Effector CD4-positive, alpha-beta T cell (primary cell): ENCODE results near the gene CDC37L1.
"Not testable (repeated sequence)": the region's sequence is repeated elsewhere in the genome, so short reads cannot be mapped to it uniquely, and the experiment has no call there.

Experiments used
- DNase-seq: peaks from one replicate; pipeline ENCODE4 v3.0.0-alpha.2; 2020
- total RNA-seq: gene quantifications from one replicate; lab custom pipeline; 2026; lab: John Stamatoyannopoulos, UW

CDC37L1 gene
- 20.3 reads per million, percentile 47 among the genes with 10 or more reads in this experiment for total RNA-seq

- DNase-seq = peak; percentile 99
Observed at GRCh38 chr9:4679268-4680172, at the start of gene CDC37L1. Gene CDC37L1, plus strand, starts transcription at chr9:4679569. Its CDS starts 199 bp downstream, at chr9:4679768.

GRCh38 chr9:4630836-4631235, 48.5 kb upstream of the CDC37L1 start:
- DNase-seq = no peak

- DNase-seq = no peak
Observed at GRCh38 chr9:4638968-4639367, 40.4 kb upstream of the CDC37L1 start.

- DNase-seq = no peak
Observed at GRCh38 chr9:4639420-4639819, 39.9 kb upstream of the CDC37L1 start.

- peak; percentile 43 for DNase-seq
Observed at GRCh38 chr9:4640027-4640426, 39.3 kb upstream of the CDC37L1 start.

- DNase-seq = no peak
Observed at GRCh38 chr9:4642351-4642750, 37.0 kb upstream of the CDC37L1 start.

GRCh38 chr9:4654084-4654483, 25.3 kb upstream of the CDC37L1 start:
- DNase-seq = no peak

DNA sequence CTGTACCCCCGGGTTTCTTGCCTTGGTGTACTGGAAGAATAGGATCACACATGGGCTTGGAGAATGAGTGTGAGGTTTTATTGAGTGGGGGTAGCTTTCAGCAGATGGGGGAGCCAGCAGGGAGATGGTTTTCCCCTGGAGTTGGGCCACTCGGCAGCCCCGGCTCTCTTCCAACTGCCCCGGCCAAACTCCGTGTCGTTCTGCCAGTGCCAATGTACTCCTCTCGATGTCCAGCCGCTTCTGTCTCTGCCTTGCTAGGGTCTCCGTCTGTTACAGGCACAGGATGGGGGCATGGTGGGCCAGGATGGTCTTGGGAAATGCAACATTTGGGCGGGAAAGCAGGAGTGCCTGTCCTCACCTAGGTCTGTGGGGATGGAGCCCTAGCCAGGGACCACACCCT, 24.8 kb upstream of the CDC37L1 start:
- DNase-seq = no peak

DNA sequence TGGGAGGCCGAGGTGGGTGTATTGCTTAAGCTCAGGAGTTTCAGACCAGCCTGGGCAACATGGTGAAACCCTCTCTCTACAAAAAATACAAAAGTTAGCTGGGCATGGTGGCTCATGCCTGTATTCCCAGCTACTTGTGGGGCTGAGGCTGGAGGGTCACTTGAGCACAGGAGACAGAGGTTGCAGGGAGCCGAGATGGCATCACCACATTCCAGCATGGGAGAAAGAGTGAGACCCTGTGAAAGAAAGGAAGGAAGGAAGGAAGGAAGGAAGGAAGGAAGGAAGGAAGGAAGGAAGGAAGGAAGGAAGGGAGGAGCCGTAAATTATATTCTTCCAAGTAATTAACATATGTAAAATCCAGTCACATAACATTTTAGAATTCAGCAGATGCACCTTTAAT, 23.2 kb upstream of the CDC37L1 start:
- not testable (repeated sequence) for DNase-seq

- DNase-seq = no peak
Observed at GRCh38 chr9:4656621-4657020, 22.7 kb upstream of the CDC37L1 start.

DNA sequence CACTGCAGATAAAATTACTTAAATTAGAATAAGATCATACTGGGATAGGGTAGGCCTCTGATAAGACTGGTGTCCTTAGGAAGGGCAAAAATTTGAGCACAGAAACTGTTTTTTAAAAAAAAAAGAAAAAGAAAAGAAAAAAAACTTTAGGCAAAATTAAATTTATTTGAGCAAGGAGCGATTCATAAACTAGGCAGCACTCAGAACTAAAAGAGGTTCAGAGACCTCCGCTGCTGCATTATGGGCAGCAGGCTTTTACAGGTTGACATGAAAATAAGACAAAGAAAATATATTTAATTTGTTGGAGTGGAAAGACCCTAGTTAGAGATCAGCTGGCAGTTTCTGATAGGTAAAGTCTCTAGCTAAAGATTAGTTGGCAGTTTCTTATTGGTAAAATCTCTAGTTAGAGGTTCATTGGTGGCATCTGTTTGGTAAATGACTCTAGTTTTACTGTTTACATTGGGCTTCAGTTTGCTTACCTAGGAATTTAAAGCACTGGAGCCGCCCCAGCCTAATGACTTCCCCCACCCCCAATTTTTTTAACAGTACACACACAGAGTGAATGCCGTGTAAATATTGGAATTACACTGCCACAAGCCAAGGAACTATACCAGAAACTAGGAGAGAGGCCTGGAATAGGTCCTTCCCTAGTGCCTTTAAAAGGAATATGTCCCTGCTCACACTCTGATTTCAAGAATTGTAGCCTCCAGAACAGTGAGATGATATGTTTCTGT, 21.8 kb upstream of the CDC37L1 start:
- no peak for DNase-seq

DNA sequence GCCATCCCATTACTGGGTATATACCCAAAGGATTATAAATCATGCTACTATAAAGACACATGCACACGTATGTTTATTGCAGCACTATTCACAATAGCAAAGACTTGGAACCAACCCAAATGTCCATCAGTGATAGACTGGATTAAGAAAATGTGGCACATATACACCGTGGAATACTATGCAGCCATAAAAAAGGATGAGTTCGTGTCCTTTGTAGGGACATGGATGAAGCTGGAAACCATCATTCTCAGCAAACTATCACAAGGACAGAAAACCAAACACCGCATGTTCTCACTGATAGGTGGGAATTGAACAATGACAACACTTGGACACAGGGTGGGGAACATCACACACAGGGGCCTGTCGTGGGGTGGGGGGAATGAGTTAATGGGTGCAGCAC, 18.7 kb upstream of the CDC37L1 start:
- DNase-seq = not testable (repeated sequence)

- DNase-seq = no peak
Observed at GRCh38 chr9:4661165-4661564, 18.2 kb upstream of the CDC37L1 start.

GRCh38 chr9:4661611-4662010, 17.8 kb upstream of the CDC37L1 start:
- no peak for DNase-seq

DNA sequence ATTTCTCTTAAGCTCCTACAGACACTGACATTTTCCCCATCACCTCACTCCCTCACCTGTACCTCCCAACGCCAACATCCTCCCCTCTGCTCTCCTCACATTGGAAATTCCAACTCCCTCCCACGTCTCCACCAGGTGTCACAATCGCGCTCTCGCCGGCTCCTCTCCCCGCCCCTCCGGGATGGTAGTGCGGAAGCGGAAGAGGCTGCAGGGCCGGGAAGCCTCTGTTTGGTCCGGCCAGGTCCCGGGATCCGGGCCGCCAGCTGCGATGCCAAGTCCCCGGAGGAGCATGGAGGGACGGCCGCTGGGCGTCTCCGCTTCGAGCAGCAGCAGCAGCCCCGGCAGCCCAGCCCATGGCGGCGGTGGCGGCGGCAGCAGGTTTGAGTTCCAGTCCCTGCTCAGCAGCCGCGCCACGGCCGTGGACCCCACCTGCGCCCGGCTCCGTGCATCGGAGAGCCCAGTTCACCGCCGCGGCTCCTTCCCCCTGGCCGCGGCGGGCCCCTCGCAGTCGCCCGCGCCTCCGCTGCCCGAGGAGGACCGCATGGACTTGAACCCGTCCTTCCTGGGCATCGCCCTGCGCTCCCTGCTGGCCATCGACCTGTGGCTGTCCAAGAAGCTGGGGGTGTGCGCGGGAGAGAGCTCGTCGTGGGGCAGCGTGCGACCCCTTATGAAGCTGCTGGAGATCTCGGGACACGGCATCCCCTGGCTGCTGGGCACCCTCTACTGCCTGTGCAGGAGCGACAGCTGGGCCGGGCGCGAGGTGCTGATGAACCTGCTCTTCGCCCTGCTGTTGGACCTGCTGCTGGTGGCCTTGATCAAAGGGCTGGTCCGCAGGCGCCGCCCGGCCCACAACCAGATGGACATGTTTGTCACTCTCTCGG, 17.0 kb upstream of the CDC37L1 start, which contains the start of gene PLPP6:
PLPP6 (plus strand) TSS at position 187 of the 881 bp plus-strand sequence; CDS start at position 269, 82 bp downstream.
- DNase-seq = peak; percentile 74

- DNase-seq = no peak
Observed at GRCh38 chr9:4662989-4663792, 16.2 kb upstream of the CDC37L1 start.

- DNase-seq = no peak
Observed at GRCh38 chr9:4663956-4664355, 15.4 kb upstream of the CDC37L1 start.

- DNase-seq = no peak
Observed at GRCh38 chr9:4665357-4665756, 14.0 kb upstream of the CDC37L1 start.

DNA sequence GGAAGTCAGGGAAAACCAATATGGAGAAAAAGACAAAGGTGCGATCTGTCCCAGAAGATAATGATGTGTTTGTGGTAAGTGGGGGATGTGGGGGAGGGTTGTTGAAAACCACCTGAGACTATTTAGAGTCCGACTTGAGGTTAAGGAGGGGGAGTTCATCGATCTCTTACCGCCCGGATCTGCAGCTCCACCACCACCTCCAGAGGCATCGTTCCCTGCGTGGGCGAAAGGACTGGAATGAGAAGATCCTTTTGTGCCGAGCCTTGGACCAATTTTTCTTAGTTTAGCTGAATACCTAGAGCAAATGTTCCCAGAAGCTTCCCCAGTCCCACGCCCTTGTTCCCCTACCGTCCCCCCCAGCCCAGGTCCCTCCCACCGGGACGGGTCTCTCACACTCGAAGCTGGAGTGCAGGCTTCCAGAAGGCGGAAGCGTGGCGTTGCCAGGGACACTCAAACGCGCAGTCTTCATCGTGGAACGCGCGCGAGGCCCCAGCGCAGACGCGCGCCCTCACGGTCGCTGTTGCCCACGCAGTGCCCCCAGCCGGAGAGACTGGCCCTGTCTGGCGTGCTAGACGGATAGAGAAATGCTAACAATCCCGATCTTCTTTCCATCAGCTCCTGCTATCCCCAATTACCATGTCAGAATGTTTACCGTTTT, 13.2 kb upstream of the CDC37L1 start, which contains the start of gene SPATA6L:
SPATA6L (minus strand) TSS at position 439 of the 658 bp plus-strand sequence; CDS start at position 209, 230 bp downstream.
- peak; percentile 24 for DNase-seq

- no peak for DNase-seq
Observed at GRCh38 chr9:4667681-4668080, 11.7 kb upstream of the CDC37L1 start.

GRCh38 chr9:4668604-4669003, 10.8 kb upstream of the CDC37L1 start:
- no peak for DNase-seq
